ENCODE data around the gene WFDC2. TPM values are rescaled to one million over a fixed set of nuclear protein-coding genes. Genes with fewer than 3 reads are reported as not detected.

WFDC2 gene
- polyA plus RNA-seq, 4 donors: 10.7 to 228 (median 172) TPM

Other genes starting within 250 kb of the WFDC2 start
- not detected for gene SEMG2, start 248.4 kb upstream of the WFDC2 start, polyA plus RNA-seq (ENCODE audit: insufficient read length in 4 of 4)
- 10 to 100 TPM in 1 of 4 donors, under 1 TPM in 3; 0.29 to 12.5 (median 0.42) TPM for gene SLPI, start 215.2 kb upstream of the WFDC2 start, polyA plus RNA-seq (ENCODE audit: insufficient read length in 4 of 4)
- gene RBPJL, start 162.9 kb upstream of the WFDC2 start, polyA plus RNA-seq (ENCODE audit: insufficient read length in 4 of 4): not detected
- 1 to 10 TPM in 1 of 4 donors, under 1 TPM in 3; 0.19 to 3.2 (median 0.41) TPM for gene MATN4, start 161.5 kb upstream of the WFDC2 start, polyA plus RNA-seq (ENCODE audit: insufficient read length in 4 of 4)
- gene SDC4, start 121.3 kb upstream of the WFDC2 start, polyA plus RNA-seq (ENCODE audit: insufficient read length in 4 of 4): 100 to 1,000 TPM in 3 of 4 donors, 10 to 100 TPM in 1; 36.5 to 173 (median 163) TPM
- gene SYS1, start 106.6 kb upstream of the WFDC2 start, polyA plus RNA-seq (ENCODE audit: insufficient read length in 4 of 4): 10 to 100 TPM; 27.8 to 32.4 (median 31.9) TPM
- gene TP53TG5, start 91.4 kb upstream of the WFDC2 start, polyA plus RNA-seq (ENCODE audit: insufficient read length in 4 of 4): 1 to 10 TPM in 2 of 4 donors, under 1 TPM in 2; 0.42 to 1.8 (median 1.2) TPM
- gene DBNDD2, start 61.5 kb upstream of the WFDC2 start, polyA plus RNA-seq (ENCODE audit: insufficient read length in 4 of 4): 10 to 100 TPM; 14.4 to 26.6 (median 25.3) TPM
- 100 to 1,000 TPM in 2 of 4 donors, 10 to 100 TPM in 2; 98.6 to 102 (median 100) TPM for gene PIGT, start 53.6 kb upstream of the WFDC2 start, polyA plus RNA-seq (ENCODE audit: insufficient read length in 4 of 4)
- gene SPINT3, start 45.9 kb downstream of the WFDC2 start, polyA plus RNA-seq (ENCODE audit: insufficient read length in 4 of 4): not detected
- under 1 TPM in 1 of 4 donors, not detected in 3; 0.24 TPM for gene WFDC6, start 69.7 kb downstream of the WFDC2 start, polyA plus RNA-seq (ENCODE audit: insufficient read length in 4 of 4)
- under 1 TPM in 3 of 4 donors, not detected in 1; 0.13 to 0.50 (median 0.17) TPM for gene EPPIN, start 77.6 kb downstream of the WFDC2 start, polyA plus RNA-seq (ENCODE audit: insufficient read length in 4 of 4)
- under 1 TPM in 3 of 4 donors, not detected in 1; 0.14 to 0.21 (median 0.14) TPM for gene WFDC8, start 109.5 kb downstream of the WFDC2 start, polyA plus RNA-seq (ENCODE audit: insufficient read length in 4 of 4)
- gene WFDC10A, start 160.0 kb downstream of the WFDC2 start, polyA plus RNA-seq (ENCODE audit: insufficient read length in 4 of 4): not detected
- gene WFDC9, start 161.5 kb downstream of the WFDC2 start, polyA plus RNA-seq (ENCODE audit: insufficient read length in 4 of 4): not detected
- not detected for gene WFDC11, start 200.5 kb downstream of the WFDC2 start, polyA plus RNA-seq (ENCODE audit: insufficient read length in 4 of 4)
- gene WFDC13, start 232.3 kb downstream of the WFDC2 start, polyA plus RNA-seq (ENCODE audit: insufficient read length in 4 of 4): under 1 TPM in 1 of 4 donors, not detected in 3; 0.13 TPM
- not detected for gene WFDC10B, start 235.3 kb downstream of the WFDC2 start, polyA plus RNA-seq (ENCODE audit: insufficient read length in 4 of 4)